GM18907 (cell line): Measurements from ENCODE around the gene PODNL1.
"Not testable (repeated sequence)": the region's sequence is repeated elsewhere in the genome, so short reads cannot be mapped to it uniquely, and the experiment has no call there.

Source experiments
- ATAC-seq: cut with Tn5 transposase; IDR thresholded peaks from one replicate; pipeline ENCODE4 v1.9.1; 2021; ENCODE audit warnings: mild to moderate bottlenecking, moderate library complexity; ENCODE audit not compliant: unreplicated experiment

PODNL1 gene

GRCh38 chr19:13930402-13930801 is 7.8 kb downstream of the PODNL1 start:
- no peak for ATAC-seq

DNA sequence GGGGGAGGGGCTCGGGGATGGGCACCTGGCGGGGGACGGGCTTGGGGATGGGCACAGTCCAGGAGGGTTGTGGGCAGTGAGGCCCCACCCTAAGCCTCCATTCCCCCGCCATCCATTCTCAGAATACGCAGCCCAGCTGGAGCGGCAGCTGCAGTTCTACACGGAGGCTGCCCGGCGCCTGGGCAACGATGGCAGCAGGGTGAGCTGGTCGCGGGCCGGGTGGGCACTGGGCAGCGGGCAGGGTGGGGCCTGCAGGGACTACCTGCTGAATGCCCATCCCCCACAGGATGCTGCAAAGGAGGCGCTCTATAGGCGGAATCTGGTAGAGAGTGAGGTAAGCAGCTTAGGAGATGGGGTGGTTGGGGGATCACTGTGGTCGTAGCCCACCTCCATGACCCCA is 8.3 kb downstream of the PODNL1 start:
- no peak for ATAC-seq

DNA sequence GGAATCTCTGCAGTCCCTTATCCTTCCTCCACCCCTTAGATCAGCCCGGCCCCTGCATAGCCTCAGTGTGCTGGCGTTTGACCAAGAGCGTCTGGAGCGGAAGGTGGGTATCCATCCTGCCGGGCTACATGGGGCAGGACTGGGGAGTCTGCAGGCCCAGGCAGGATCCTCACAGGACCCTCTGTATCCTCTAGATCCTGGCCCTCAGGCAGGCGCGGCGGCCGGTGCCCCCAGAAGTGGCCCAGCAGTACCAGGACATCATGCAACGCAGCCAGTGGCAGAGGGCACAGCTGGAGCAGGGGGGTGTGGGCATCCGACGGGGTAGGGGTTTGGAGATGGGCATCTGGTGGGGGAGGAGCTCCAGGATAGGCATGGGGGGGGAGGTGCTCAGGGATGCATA is 8.9 kb downstream of the PODNL1 start:
- no peak for ATAC-seq

GRCh38 chr19:13926715-13927114 is 11.5 kb downstream of the PODNL1 start:
- no peak for ATAC-seq

GRCh38 chr19:13926010-13926409 is 12.2 kb downstream of the PODNL1 start:
- no peak for ATAC-seq

- ATAC-seq: no peak
Measured at GRCh38 chr19:13923194-13923987, 14.8 kb downstream of the PODNL1 start.

DNA sequence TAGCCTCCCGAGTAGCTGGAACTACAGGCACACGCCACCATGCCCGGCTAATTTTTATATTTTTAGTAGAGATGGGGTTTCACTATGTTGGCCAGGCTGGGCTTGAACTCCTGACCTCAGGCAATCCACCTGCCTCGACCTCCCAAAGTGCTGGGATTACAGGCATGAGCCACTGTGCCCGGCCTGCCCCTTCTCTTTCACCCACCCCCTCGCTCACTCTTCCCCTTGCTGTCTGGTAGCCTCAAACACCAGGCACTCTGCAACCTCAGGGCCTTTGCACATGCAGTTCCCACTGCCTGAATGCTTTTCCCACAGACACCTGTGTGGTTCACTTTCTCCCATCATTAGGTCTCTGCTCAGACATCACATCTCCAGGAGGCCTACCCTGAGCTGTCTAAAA is 16.1 kb downstream of the PODNL1 start:
- not testable (repeated sequence) for ATAC-seq

DNA sequence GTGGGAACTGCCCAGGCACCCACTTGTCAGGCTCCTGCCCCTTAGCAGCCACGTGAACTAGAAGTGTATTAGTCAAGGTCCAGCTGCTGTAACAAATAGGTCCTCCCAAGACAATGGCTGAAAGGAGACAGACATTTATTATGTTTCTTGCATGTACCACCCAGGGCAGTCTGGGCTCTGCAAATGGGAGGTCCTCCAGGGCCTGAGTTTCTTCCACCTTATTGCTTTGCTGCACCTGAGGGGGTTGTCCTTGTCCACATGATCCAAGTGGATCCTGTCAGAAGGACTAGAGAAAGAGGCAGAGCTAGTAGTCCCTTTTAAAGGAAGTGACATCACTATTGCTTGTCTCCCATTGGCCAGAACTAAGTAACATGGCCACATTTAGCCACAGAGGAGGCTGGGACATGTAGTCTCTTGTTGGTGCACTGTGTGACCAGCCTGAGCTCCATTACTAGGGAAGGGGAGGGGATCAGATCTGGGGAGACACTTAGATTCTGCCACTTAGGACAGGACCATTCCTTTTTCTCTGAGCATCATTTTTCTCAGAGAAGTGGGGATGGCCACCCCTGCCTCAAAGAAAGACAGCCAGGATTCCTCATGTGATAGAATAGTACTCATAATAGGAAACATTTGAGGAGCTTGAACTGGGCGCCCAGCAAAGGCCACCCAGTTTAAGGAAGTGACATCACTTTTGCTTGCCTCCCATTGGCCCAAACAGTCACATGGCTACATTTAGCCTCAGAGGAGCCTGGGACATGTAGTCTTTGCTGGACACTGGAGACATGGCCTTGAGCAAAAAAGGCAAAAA is 17.1 kb downstream of the PODNL1 start:
- no peak for ATAC-seq

GRCh38 chr19:13920524-13920923 is 17.7 kb downstream of the PODNL1 start:
- ATAC-seq: no peak

- ATAC-seq: no peak
Measured at GRCh38 chr19:13918726-13919411, 19.3 kb downstream of the PODNL1 start.

GRCh38 chr19:13917888-13918406 is 20.3 kb downstream of the PODNL1 start:
- no peak for ATAC-seq

GRCh38 chr19:13914777-13915176 is 23.4 kb downstream of the PODNL1 start:
- no peak for ATAC-seq

DNA sequence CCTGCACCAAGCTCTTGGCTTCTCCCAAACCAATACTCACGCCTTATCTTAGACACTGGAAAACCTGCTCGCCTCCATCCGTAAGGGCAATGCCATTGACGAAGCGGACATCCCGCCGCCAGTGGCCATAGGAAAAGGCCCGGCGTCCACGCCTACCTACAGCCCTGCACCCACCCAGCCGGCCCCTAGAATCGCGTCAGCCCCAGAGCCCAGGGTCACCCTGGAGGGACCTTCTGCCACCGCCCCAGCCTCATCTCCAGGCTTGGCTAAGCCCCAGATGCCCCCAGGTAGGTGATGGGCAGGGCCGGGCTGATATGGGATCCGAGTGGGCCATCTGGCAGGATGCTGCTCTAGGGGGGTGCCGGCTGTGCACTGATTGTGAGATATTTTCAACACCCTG is 24.9 kb downstream of the PODNL1 start:
- ATAC-seq: no peak

DNA sequence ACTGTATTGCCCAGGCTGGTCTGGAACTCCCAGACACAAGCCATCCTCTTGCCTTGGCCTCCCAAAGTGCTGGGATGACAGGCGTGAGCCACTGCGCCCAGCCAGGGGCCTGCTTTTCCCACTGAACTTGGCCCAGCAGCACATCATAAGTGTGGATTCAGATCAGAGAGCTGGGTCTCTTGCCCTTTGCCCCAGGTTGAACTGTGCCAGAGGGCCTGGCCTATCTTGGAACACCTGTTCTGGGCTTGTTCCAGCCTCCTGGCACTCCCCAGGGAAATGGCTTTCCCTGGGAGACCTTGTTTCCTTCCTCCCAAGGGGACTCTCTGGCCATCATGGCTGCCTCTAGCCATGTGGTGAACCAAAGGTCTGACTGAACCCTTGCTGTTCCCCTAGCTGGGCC is 28.8 kb downstream of the PODNL1 start:
- no peak for ATAC-seq

- ATAC-seq: no peak
Measured at GRCh38 chr19:13908674-13909073, 29.5 kb downstream of the PODNL1 start.

DNA sequence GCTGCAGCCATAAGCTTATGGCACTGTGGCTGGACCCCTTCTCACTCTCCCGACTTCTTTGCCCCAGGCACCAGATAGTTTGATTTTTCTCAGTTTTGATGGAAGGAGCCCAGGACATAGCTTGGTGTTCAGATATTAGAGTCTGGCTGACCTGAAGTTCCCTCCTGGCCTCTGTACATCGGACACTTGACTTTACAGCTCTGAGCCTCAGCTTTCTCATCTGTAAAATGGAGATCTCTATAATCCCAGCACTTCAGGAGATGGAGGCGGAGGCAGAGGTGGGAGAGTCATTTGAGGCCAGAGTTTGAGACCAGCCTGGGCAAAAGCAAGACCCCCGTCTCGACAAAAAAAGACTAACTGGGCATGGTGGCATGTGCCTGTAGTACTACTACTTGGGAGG is 31.3 kb downstream of the PODNL1 start:
- ATAC-seq: no peak

DNA sequence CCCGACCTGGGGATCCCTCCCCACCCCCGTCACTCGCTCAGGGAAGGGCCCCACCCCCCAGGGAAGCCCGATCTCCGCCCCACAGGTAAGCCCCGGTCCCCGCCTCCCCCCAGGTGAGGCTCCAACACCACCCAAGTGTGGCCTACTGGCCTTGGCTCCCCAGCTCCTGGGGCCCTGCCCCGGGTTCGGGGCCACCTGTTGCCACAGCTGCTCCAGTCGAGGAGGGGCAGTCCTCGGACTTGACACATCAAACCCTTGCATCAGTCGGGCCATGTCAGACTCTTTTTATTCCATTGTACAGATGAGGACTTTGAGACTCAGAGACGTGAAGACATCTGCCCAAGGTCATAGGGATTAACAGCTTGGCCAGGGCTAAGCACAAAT is 31.7 kb downstream of the PODNL1 start:
- no peak for ATAC-seq

DNA sequence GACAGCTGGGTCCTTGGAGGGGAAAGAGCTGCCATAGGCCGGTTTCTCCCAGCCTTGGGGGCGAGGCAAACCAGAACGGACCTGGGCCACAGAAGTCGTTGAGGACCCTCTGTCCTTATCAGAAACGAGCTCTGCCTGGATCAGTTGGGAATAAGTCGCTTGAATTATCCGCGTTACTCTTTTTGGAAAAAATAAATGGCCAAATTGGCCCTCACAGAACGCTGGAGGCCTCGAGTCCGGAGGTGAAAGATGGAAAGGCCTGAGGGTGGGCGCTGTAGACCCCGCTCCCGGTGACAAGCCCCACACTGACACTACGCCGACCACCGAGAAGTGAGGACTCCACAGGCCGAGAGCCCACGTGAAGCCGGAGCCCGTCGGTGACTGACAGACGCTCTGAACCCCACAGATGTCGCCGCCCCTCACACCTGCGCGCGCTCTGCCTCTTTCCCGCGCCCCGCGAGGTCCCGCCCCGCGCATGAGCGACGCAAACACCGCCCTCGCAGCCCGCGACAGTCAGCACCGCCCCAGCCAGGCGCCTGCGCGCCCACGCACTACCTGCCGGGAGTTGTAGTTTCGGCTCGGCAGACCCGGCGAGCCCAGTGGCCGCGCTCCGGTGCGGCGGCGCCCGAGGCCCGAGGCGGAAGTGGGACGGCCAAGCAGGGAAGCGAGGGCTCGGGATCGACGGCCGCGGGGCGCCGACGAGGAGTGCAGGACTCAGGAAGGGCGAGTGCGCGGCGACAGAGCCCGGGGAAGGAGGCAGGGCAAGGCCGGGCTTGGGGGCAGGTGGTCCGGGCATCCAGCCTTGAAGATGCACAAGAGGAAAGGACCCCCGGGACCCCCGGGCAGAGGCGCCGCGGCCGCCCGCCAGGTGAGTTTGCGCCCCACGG is 32.3 kb downstream of the PODNL1 start, which contains the start of the genes BRME1 and CC2D1A:
Gene BRME1 (minus strand): TSS at position 484 of the 887 bp plus-strand sequence. CDS start 1,225 bp downstream, outside the sequence.
Gene CC2D1A (plus strand): TSS at position 568 of the 887 bp plus-strand sequence. CDS start 241 bp downstream, at position 809.
- peak; percentile 89 for ATAC-seq

DNA sequence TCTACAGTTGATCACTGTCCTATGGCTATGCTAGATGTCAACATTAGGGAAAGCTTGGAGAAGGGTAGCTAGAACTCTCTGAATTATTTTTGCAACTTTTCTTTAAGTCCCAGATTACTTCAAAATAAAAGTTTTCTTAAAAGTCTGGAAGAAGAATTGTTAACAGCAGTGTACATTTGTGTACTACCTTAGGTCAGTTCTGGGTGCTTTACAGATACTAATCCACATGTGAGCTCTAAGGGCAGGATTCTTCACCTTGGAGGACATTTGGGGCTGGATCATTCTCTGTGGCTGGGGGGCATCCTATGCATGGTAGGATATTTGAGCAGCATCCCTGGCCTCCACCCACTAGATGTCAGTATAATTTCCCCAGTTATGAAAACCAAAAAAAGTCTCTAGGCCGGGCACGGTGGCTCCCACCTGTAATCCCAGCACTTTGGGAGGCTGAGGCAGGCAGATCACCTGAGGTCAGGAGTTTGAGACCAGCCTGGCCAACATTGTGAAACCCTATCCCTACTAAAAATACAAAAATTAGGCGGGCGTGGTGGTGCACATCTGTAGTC is 35.1 kb downstream of the PODNL1 start:
- ATAC-seq: no peak
